OCI-LY1 (cell line): ENCODE measurements around the gene CHRNA4.

ENCODE experiments used
- H2AFZ ChIP-seq: fragments of 200-600 bp; sonication (generic), shearing (Covaris generic); 2 replicates; pipeline ENCODE4 v1.6.0; 2014; ENCODE audit warnings: antibody characterized with exemption, mild to moderate bottlenecking, low read length
- H3F3A ChIP-seq: fragments of 200-600 bp; sonication (generic), shearing (Covaris generic); 2 replicates; pipeline ENCODE4 v1.6.0; 2014; ENCODE audit warnings: mild to moderate bottlenecking, antibody characterized with exemption, low read length, moderate library complexity; ENCODE audit not compliant: insufficient read depth
- H3K27ac ChIP-seq: fragments of 200-600 bp; sonication (generic); 2 replicates; pipeline ENCODE4 v1.5.1; 2014; ENCODE audit warnings: low read length, mixed run types, mild to moderate bottlenecking, low read depth; ENCODE audit not compliant: poor library complexity, severe bottlenecking
- H3K27me3 ChIP-seq: fragments of 200-600 bp; sonication (generic); 2 replicates; pipeline ENCODE4 v1.6.0; 2014; ENCODE audit warnings: antibody characterized with exemption, mild to moderate bottlenecking, low read length, moderate library complexity; ENCODE audit not compliant: insufficient read depth
- H3K36me3 ChIP-seq: fragments of 200-600 bp; sonication (generic); 2 replicates; pipeline ENCODE4 v1.6.1; 2014; ENCODE audit warnings: mild to moderate bottlenecking, antibody characterized with exemption, low read length, moderate library complexity, mixed read lengths; ENCODE audit not compliant: insufficient read depth
- H3K4me1 ChIP-seq: fragments of 200-600 bp; sonication (generic); 2 replicates; pipeline ENCODE4 v1.5.1; 2014; ENCODE audit warnings: mild to moderate bottlenecking, low read length, moderate library complexity; ENCODE audit not compliant: insufficient read depth, severe bottlenecking
- H3K4me2 ChIP-seq: fragments of 200-600 bp; sonication (generic), shearing (Covaris generic); 2 replicates; pipeline ENCODE4 v1.6.1; 2014; ENCODE audit warnings: low read length
- H3K4me3 ChIP-seq: fragments of 200-600 bp; sonication (generic); 2 replicates; pipeline ENCODE4 v1.5.1; 2014; ENCODE audit warnings: low read length, low read depth, mild to moderate bottlenecking, mixed read lengths; ENCODE audit not compliant: poor library complexity, severe bottlenecking
- H3K79me2 ChIP-seq: fragments of 200-600 bp; shearing (Covaris generic); 2 replicates; pipeline ENCODE4 v1.6.1; 2016; ENCODE audit warnings: mixed run types, low read length, mixed read lengths; ENCODE audit not compliant: insufficient read depth
- H3K9ac ChIP-seq: fragments of 200-600 bp; sonication (generic), shearing (Covaris generic); 2 replicates; pipeline ENCODE4 v1.6.1; 2014; ENCODE audit warnings: mild to moderate bottlenecking, low read length, mixed read lengths
- H3K9me2 ChIP-seq: fragments of 200-600 bp; sonication (generic), shearing (Covaris generic); 2 replicates; pipeline ENCODE4 v1.6.1; 2014; ENCODE audit warnings: low read depth, mild to moderate bottlenecking, low read length, mixed read lengths
- H3K9me3 ChIP-seq: fragments of 200-600 bp; shearing (Covaris generic); 2 replicates; pipeline ENCODE4 v1.6.1; 2014; ENCODE audit warnings: low read length, mixed read lengths
- H4K20me1 ChIP-seq: fragments of 200-600 bp; sonication (generic), shearing (Covaris generic); 2 replicates; pipeline ENCODE4 v1.6.0; 2016; ENCODE audit warnings: mild to moderate bottlenecking, low read length; ENCODE audit not compliant: insufficient read depth
- EZH2 ChIP-seq: fragments of 200-600 bp; sonication (generic), shearing (Covaris generic); IDR thresholded peaks from 2 replicates; pipeline ENCODE4 v1.8.0; 2017; ENCODE audit warnings: borderline replicate concordance, mixed run types, mild to moderate bottlenecking, antibody characterized with exemption, low read length, moderate library complexity, mixed read lengths
- TF ChIP-seq, protein P1 (sequence below): fragments of 200-600 bp; sonication (generic), shearing (Covaris generic); IDR thresholded peaks from 2 replicates; pipeline ENCODE4 v1.5.1; 2017; ENCODE audit warnings: mild to moderate bottlenecking, antibody characterized with exemption, low read length, moderate library complexity, mixed read lengths

Gene CHRNA4

DNA sequence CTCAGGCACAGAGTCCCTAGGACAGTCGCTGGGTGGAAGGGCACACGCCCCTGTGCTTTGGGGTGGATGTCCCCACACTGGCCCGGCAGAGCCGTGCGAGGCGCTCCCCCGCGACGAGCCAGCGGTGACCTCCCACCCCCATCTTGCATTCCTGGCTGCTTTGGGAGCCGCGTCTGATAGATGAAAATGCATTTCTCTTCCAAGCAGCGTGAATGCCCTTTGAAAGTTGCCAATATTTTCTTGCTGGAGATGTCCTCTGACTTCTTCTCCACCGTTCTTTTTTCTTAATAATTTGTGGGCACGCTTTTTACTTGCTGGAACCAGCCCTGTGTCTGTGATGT lies 38.2 kb downstream of the CHRNA4 start:
- Histone ChIP-seq H3K27me3 (no peaks in the 10 kb centered on the region), H4K20me1 (no peaks in the 10 kb centered on the region), H3K9me3 (no peaks in the 10 kb centered on the region), H3F3A (no peaks in the 10 kb centered on the region), H3K4me3 (no peak overlapping the region), H3K27ac (no peak overlapping the region), H3K4me2 (no peak overlapping the region), H3K79me2 (no peaks in the 10 kb centered on the region), H2AFZ (no peak overlapping the region), H3K4me1 (no peaks in the 10 kb centered on the region), H3K36me3 (no peaks in the 10 kb centered on the region; the same call in 1 of the 2 replicates), H3K9ac (no peak overlapping the region), H3K9me2 (no peaks in the 10 kb centered on the region)
- no peak for TF ChIP-seq EZH2
- TF ChIP-seq, protein P1, sequence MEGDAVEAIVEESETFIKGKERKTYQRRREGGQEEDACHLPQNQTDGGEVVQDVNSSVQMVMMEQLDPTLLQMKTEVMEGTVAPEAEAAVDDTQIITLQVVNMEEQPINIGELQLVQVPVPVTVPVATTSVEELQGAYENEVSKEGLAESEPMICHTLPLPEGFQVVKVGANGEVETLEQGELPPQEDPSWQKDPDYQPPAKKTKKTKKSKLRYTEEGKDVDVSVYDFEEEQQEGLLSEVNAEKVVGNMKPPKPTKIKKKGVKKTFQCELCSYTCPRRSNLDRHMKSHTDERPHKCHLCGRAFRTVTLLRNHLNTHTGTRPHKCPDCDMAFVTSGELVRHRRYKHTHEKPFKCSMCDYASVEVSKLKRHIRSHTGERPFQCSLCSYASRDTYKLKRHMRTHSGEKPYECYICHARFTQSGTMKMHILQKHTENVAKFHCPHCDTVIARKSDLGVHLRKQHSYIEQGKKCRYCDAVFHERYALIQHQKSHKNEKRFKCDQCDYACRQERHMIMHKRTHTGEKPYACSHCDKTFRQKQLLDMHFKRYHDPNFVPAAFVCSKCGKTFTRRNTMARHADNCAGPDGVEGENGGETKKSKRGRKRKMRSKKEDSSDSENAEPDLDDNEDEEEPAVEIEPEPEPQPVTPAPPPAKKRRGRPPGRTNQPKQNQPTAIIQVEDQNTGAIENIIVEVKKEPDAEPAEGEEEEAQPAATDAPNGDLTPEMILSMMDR = no peak

GRCh38 chr20:63322146-63322932 lies 38.8 kb downstream of the CHRNA4 start:
- no peaks in the 10 kb centered on the region for H3K9me3 ChIP-seq
- no peaks in the 10 kb centered on the region for H4K20me1 ChIP-seq
- no peaks in the 10 kb centered on the region for H3F3A ChIP-seq
- TF ChIP-seq, protein P1 = no peak
- TF ChIP-seq EZH2 = no peak
- no peaks in the 10 kb centered on the region for H3K79me2 ChIP-seq
- no peaks in the 10 kb centered on the region; the same call in 1 of the 2 replicates for H3K36me3 ChIP-seq
- H3K4me1 ChIP-seq = no peaks in the 10 kb centered on the region
- no peaks in the 10 kb centered on the region for H3K27me3 ChIP-seq
- no peak overlapping the region for H3K9ac ChIP-seq
- H3K9me2 ChIP-seq = no peaks in the 10 kb centered on the region
- no peak overlapping the region for H3K4me3 ChIP-seq
- no peak overlapping the region for H3K4me2 ChIP-seq
- no peak overlapping the region for H2AFZ ChIP-seq
- H3K27ac ChIP-seq = no peak overlapping the region

DNA sequence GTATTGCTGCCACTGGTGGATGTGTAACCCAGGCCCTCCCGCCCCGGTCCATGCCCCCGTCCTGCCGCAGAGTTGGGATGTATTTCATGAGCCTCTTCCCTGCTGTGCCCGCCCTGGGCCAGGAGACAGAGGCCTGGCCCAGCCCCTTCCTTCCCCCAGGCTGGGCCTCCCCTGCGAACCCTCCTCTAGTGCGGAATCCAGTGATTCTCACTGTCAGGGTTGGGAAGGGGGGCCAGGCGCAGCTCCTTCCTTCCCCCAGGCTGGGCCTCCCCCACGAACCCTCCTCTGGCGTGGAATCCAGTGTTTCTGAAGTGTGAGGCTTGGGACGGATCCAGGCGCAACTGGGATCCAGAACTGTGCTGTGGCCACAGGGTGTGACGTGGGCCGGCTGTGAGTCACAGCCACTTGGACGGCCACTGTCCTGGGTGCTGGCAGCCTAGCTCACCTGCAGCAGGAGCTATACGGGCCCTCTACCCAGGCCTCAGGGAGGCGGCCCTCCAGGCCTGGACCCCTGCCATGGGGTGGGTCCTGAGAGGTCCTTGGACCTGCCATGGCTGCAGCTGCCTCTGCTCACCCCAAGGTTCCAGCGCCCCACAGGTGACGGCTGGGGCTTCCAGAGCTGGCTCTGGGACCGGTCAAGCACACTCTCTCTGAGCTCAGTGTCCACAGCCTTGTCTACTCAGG lies 39.9 kb downstream of the CHRNA4 start:
- Histone ChIP-seq H3K79me2 (no peaks in the 10 kb centered on the region), H3K27ac (no peak overlapping the region), H3K9me2 (no peaks in the 10 kb centered on the region), H3F3A (no peaks in the 10 kb centered on the region), H3K9me3 (no peaks in the 10 kb centered on the region), H3K36me3 (no peaks in the 10 kb centered on the region), H3K4me2 (no peak overlapping the region), H3K27me3 (no peaks in the 10 kb centered on the region; the same call in 1 of the 2 replicates), H3K9ac (no peak overlapping the region), H4K20me1 (no peaks in the 10 kb centered on the region), H2AFZ (no peak overlapping the region), H3K4me1 (no peaks in the 10 kb centered on the region), H3K4me3 (no peak overlapping the region)
- no peak for TF ChIP-seq EZH2
- TF ChIP-seq, protein P1 = no peak
